Body of pancreas (tissue), 4 donors: Measurements from ENCODE around the gene LCOR.

Experiments used
- CTCF ChIP-seq, 7 experiments: fragments of 450-650 bp in 4 of 7; fragments of 200-600 bp in 3 of 7; sonication (generic) in 3 of 7; IDR thresholded peaks; one replicate each; pipeline ENCODE4 v1.5.1; 2016 to 2019; ENCODE audit warnings: antibody characterized with exemption in 7 of 7
- POLR2A ChIP-seq, 3 donors: fragments of 450-650 bp; IDR thresholded peaks; one replicate each; pipeline ENCODE4 v1.6.1; 2016; ENCODE audit warnings: antibody characterized with exemption in 3 of 3, mild to moderate bottlenecking in 2 of 3

- TF ChIP-seq CTCF (IDR thresholded peaks at IDR 0.05) (no peak), POLR2A (IDR thresholded peaks at IDR 0.05) (no peak)
These were observed 180.4 kb downstream of the LCOR start for GRCh38 chr10:97012470-97012869.
